Measurements from ENCODE around the gene COL25A1.

DNA sequence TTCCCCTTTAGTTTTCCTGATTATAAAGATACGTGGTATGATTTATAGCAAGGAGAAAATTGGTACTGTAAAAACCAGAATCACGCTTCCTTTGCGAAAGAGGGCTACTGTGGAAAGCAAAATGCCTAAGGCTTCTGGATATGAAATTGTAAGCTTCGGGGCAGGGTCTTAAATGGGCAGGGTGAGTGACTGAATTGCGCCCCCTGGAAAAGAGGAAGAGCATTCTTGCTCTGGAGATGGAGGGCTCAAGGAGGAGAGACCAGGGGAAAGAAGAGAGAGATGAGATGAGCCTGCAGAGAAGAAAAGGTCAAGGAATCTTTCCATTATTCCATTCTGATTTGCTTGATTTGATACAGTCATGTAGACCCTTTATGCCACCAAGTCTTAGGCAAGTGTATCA is 526.5 kb downstream of the COL25A1 start:
- TF ChIP-seq POLR2A (IDR thresholded peaks at IDR 0.05), result no peak
- TF ChIP-seq, protein P1, sequence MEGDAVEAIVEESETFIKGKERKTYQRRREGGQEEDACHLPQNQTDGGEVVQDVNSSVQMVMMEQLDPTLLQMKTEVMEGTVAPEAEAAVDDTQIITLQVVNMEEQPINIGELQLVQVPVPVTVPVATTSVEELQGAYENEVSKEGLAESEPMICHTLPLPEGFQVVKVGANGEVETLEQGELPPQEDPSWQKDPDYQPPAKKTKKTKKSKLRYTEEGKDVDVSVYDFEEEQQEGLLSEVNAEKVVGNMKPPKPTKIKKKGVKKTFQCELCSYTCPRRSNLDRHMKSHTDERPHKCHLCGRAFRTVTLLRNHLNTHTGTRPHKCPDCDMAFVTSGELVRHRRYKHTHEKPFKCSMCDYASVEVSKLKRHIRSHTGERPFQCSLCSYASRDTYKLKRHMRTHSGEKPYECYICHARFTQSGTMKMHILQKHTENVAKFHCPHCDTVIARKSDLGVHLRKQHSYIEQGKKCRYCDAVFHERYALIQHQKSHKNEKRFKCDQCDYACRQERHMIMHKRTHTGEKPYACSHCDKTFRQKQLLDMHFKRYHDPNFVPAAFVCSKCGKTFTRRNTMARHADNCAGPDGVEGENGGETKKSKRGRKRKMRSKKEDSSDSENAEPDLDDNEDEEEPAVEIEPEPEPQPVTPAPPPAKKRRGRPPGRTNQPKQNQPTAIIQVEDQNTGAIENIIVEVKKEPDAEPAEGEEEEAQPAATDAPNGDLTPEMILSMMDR (IDR thresholded peaks at IDR 0.05), result no peak

Data from heart left ventricle (tissue), 13 donors.